AG10803 (cell line): ENCODE data around the gene PNPLA1.

Experiments used
- DNase-seq: peaks from one replicate; pipeline ENCODE4 v3.0.0; 2010; ENCODE audit warnings: low read depth
- H3K4me3 ChIP-seq: 2 replicates; pipeline ENCODE4 v1.5.1; 2011; ENCODE audit warnings: mild to moderate bottlenecking, low read length, control low read depth
- TF ChIP-seq, protein P1 (sequence below): conservative IDR thresholded peaks from 2 replicates; pipeline ENCODE4 v1.5.1; 2011; ENCODE audit warnings: mild to moderate bottlenecking, low read length, control low read depth, inconsistent platforms

PNPLA1 gene

GRCh38 chr6:36314221-36315014 lies 44.6 kb downstream of the PNPLA1 start:
- H3K4me3 ChIP-seq: no peak overlapping the region

GRCh38 chr6:36315921-36316320 lies 46.1 kb downstream of the PNPLA1 start:
- no peak for DNase-seq
- TF ChIP-seq, protein P1, sequence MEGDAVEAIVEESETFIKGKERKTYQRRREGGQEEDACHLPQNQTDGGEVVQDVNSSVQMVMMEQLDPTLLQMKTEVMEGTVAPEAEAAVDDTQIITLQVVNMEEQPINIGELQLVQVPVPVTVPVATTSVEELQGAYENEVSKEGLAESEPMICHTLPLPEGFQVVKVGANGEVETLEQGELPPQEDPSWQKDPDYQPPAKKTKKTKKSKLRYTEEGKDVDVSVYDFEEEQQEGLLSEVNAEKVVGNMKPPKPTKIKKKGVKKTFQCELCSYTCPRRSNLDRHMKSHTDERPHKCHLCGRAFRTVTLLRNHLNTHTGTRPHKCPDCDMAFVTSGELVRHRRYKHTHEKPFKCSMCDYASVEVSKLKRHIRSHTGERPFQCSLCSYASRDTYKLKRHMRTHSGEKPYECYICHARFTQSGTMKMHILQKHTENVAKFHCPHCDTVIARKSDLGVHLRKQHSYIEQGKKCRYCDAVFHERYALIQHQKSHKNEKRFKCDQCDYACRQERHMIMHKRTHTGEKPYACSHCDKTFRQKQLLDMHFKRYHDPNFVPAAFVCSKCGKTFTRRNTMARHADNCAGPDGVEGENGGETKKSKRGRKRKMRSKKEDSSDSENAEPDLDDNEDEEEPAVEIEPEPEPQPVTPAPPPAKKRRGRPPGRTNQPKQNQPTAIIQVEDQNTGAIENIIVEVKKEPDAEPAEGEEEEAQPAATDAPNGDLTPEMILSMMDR: no peak
- H3K4me3 ChIP-seq: no peak overlapping the region

More at GRCh38 chr6:36314221-36315014, 44.6 kb downstream of the PNPLA1 start:
- DNase-seq: no peak
- TF ChIP-seq, protein P1: no peak

- TF ChIP-seq, protein P1: no peak
- no peak overlapping the region for H3K4me3 ChIP-seq
Observed at GRCh38 chr6:36317623-36318022, 47.8 kb downstream of the PNPLA1 start.

DNA sequence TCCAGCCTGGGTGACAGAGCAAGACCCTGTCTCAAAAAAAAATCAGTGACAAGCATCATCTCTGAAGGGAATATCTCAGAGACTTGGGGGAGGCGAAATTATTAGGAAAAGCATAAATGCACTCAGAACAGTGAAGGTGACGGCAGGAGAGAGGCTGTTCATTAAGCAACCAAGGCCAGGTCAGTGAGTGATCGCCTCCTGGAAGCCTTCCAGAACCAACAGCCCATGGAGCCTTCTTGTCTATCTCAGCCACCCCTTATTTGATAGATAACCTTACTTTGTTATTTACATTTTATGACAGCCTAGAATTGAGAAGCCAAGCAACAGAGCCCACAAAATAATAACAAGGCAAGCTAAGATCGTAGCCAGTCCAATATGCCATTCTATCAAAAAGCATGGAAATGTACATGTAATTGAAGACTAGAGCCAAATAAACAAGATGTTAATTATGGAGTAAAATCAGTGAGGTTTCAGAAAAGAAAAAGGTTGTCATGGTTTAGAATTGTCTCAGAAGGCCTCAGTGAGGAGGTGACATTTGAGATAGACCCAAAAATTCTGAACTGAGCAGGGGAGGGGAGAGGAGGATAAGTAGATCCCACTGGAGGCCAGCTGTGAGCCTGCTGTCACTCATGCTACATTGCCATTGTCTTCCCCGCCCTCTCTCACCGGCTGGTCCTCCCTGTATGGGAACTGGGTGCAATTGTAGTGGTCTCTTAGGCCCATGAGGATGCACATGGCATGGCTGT lies 49.0 kb downstream of the PNPLA1 start:
- H3K4me3 ChIP-seq: no peak overlapping the region
- TF ChIP-seq, protein P1: no peak

More at GRCh38 chr6:36317623-36318022, 47.8 kb downstream of the PNPLA1 start:
- DNase-seq: no peak

DNA sequence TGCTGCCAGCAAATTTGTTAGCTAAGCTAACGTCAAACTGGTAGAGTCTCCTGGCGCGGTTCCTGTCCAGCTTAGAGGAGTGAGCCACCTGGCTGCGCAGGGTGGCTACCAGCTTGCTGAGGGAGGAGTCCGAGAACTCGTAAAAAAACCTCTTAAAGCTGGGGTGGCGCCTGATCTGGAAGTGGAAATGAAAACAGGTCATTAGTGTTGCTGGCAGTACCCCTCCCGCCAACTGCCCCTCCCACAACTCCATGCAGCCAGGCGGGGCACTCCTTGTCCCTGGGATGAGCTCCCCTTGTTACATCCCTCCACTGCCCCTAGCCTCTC lies 49.5 kb downstream of the PNPLA1 start:
- H3K4me3 ChIP-seq: no peak overlapping the region
- DNase-seq: no peak
- TF ChIP-seq, protein P1: no peak

More for the DNA sequence above, 49.0 kb downstream of the PNPLA1 start:
- no peak for DNase-seq

GRCh38 chr6:36319821-36320220 lies 50.0 kb downstream of the PNPLA1 start:
- TF ChIP-seq, protein P1: no peak
- DNase-seq: no peak
- H3K4me3 ChIP-seq: no peak overlapping the region
